HL-60/S4 (cell line): Measurements from ENCODE around the gene UBL7.

ENCODE experiments used
- in situ Hi-C: fragments of 300-500 bp; cut with MboI; formaldehyde crosslinking; loops from 2 replicates; pipeline ENCODE4 v1.14.3; 2022; ENCODE audit warnings: low sequenced_read_pairs

UBL7 gene

GRCh38 chr15:74424901-74425528 is 35.9 kb downstream of the UBL7 start:
- in situ Hi-C loops: no loop called here

DNA sequence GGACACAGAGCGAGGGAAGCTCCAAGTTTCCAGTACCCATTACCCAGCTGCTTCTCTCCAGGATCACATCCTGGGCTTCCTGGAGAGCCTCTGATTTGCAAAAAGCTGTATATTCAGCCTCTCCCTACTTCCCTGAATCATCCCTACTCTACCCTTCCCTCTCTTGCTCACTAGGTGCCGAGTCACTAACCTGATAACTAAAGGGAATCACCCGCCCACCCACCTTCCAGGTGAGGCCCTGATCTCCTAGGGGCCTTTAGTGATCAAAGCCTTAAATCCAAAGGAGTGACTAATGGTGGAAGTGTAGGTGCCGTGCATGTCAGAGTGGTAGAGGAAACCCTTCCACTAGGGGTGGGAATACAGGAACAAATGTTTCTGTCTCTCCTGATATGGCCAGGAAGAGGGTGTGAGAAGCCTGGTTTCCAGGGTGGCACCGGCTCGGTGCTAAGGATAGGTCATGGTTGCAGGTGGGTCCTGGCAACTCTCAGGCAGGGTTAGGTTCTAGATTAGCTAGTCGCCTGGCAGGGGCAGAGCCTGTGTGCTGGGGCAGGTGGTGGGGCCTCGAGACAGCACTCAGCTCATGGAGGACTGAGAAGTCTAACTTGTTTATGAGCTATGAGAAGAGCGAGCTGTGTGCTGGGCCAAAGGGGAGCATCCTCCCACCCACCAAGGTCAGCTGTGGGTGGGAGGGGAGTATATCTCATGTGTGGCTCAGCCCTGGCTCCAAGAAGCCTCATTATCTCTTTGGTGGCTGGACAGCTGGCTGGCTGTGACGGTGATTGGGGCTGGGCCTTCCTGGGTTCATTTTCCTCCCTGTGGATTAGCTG is 37.3 kb downstream of the UBL7 start:
- in situ Hi-C loops: no loop called here

DNA sequence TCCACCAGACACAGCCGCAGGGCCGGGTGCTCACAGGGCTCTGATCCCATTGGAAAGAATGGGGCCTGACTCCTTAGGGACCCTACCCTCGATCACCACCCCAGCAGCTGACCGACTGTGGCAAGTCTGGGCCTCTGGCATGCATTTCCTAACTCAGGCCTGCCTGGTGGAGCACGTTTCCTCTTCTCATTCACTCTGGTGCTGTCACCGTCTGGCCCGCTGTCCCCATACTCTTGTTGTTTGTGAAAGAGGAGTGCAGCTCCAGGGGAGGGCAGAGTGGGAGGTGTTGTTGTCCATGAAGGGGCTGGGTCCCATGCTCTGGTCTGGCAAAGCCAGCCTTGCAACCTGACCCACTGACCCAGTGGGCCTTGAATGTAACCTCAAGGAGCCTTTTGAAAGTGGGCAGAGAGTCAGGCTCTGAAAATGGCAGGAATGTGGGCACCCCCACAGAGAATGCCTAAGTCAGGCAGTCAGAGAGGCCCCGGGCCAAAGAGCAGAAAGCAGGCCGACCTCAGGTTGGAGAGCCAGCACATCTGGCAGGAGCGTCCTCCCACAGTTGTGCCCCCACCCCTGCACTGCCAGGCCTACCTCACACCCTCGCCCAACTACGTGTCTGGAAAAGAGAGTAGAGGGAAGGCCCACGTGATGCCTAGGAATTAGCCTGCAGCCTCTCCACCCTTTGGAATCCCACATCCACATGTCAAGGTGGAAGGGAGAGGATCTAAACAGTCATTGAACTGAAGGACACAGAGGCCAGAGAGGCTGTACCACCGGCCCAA is 38.1 kb downstream of the UBL7 start:
- in situ Hi-C loops: no loop called here

- in situ Hi-C loops: no loop called here
Observed at GRCh38 chr15:74422265-74422651, 38.7 kb downstream of the UBL7 start.

GRCh38 chr15:74421302-74422245 is 39.4 kb downstream of the UBL7 start:
- in situ Hi-C loops: no loop called here

GRCh38 chr15:74420193-74420905 is 40.6 kb downstream of the UBL7 start:
- in situ Hi-C loops: no loop called here

- in situ Hi-C loops: no loop called here
Observed at GRCh38 chr15:74419432-74419831, 41.5 kb downstream of the UBL7 start.

GRCh38 chr15:74418575-74419338 is 42.2 kb downstream of the UBL7 start:
- in situ Hi-C loops: no loop called here

DNA sequence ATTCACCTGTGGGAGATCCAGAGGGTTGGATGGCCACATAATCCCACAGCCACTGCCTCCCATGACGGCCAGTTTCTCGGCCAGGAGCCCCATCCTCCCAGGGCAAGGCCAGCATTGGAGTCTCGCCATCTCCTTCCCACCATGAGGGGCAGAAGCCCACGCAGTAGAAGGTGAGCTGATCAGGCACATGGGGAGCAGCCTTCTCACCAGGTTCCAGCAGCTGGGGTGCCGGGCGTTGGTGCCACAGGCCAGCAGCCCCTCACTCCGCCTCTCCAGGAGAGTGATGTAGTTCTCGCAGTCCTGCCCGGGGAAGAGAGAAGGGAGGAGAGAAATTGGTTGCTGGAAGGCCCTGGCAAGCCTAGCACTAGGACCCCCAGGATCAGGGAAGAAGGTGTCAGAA is 43.3 kb downstream of the UBL7 start:
- in situ Hi-C loops: no loop called here

GRCh38 chr15:74417225-74417624 is 43.7 kb downstream of the UBL7 start:
- in situ Hi-C loops: no loop called here

GRCh38 chr15:74415966-74416916 is 44.7 kb downstream of the UBL7 start:
- in situ Hi-C loops: no loop called here

DNA sequence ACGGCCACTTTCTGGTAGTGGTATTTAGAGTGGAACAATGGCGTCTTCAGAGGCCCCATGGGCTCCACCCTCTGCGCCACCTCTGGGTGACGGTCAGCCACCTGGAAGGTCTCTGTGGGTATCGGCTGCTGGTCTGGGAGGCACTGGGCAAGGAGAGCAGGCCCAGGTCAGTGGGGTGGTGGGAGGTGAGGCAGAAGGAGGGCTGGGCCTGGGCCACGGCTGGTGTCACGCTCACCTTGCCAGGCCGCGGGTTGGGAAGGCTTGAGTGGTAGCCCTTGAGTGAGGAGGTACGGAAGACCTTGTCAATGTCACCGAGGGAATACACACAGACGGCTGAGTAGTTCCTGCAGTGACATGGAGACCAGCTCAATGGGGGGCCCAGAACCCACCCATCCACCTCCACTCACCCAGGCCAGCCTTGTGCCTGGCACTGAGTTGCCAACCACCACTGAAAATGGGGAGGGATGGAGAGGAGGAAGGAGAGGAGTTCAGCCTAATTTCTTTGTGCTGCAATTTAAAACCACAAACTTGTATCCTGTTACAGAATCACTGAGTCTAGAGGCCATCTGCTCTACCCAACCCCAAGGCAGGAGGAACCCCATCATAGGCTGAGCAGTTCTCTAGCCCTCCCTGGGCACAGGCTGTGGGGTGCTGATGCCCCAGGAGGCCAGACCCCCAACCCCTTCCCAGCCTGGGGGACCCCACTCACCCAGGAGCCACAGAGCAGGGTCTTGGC is 46.2 kb downstream of the UBL7 start:
- in situ Hi-C loops: no loop called here

- in situ Hi-C loops: no loop called here
Observed at GRCh38 chr15:74414081-74414580, 46.8 kb downstream of the UBL7 start.

- in situ Hi-C loops: no loop called here
Observed at GRCh38 chr15:74413350-74414080, 47.4 kb downstream of the UBL7 start.

GRCh38 chr15:74412159-74412558 is 48.8 kb downstream of the UBL7 start:
- in situ Hi-C loops: no loop called here

DNA sequence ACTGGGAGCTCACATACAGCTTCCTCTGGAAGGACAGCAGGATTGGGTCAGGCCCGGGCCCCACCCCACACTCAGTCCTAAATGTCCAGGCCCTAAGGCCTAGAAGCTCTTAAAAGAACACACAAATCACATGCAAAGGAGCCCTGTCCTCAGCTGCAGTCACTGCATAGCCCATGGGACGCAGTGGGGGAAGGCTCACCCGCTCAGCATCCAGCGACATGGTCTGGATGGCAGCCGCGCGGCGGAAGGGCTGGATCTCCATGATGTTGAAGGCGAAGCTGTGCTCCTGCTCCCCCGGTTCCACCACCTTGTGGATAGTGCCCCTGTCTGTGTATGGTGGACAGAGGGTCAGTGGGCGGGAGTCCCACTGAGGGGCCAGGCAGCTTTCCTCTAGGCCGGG is 49.3 kb downstream of the UBL7 start:
- in situ Hi-C loops: no loop called here

DNA sequence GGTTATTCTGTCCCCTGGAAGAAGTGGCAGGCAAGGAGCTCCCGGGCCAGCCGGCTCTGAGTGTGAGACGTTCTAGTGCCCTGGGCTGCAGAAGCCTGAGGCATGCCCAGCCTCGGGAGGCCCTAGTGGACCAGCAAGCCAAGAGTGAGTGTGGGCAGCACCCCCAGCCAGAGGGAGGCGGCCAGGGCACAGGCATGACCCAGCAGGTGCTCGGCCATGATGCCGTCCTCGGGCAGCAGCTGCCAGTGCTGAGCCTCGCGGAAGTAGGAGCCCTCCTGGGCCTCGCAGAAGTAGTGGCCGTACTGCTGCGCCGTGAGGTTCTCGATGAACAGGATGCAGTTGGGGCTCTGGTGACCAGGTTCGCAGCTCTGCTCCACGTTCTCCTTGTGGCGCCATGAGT is 50.5 kb downstream of the UBL7 start:
- in situ Hi-C loops: no loop called here
